SH-SY5Y (cell line): ENCODE results near the gene VAT1L.

Experiments used
- GATA2 ChIP-seq: IDR thresholded peaks from 2 replicates; pipeline ENCODE4 v1.6.1; 2011; ENCODE audit warnings: mild to moderate bottlenecking, low read depth, low read length
- GATA3 ChIP-seq: IDR thresholded peaks from 2 replicates; pipeline ENCODE4 v1.6.1; 2011; ENCODE audit warnings: low read depth, mild to moderate bottlenecking, low read length, moderate library complexity

VAT1L gene

GRCh38 chr16:77859493-77860232 is 71.3 kb downstream of the VAT1L start:
- TF ChIP-seq GATA2 (no peak), GATA3 (no peak)

DNA sequence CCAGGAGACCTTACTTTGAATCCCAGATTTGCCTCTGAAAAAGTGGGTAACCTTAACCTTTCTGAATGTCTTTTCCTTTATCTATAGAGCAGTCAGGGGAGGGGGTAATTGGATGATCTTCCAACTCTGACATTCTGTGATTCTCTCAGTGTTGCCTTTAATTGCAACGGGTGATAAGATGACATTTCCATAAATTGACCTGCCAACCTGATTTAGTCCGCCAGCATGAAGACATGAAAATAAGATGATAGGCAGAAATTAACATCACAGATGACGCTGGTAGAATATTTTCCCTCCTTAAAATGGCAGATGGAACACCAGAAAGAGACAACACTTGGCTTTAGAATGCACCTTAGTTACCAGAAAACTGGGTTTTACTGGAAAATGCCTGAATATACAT is 72.6 kb downstream of the VAT1L start:
- TF ChIP-seq GATA3 (no peak), GATA2 (no peak)

DNA sequence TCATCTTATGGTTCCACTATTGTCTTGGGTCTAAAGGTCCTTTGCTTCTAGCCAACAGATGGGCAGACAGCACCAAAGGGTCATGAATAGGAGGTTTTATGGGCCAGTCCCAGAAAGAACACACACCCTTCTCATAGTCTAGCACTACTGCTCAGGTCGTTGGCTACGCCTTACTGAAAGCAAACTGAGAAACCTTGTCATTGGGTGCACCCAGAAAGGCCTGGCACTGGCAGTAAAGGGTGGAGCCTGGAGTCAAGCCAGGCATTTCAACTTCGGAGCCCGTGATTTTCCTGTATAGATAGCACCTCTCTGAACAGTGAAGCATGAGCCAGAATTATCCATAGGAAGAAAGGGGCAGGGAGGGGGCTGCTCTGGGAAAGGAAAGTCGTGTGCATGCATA is 74.9 kb downstream of the VAT1L start:
- TF ChIP-seq GATA3: no peak
- no peak for TF ChIP-seq GATA2

GRCh38 chr16:77866752-77867151 is 78.4 kb downstream of the VAT1L start:
- TF ChIP-seq GATA3 (no peak), GATA2 (no peak)

- no peak for TF ChIP-seq GATA2
- TF ChIP-seq GATA3: no peak
Measured at GRCh38 chr16:77868052-77868451, 79.7 kb downstream of the VAT1L start.

DNA sequence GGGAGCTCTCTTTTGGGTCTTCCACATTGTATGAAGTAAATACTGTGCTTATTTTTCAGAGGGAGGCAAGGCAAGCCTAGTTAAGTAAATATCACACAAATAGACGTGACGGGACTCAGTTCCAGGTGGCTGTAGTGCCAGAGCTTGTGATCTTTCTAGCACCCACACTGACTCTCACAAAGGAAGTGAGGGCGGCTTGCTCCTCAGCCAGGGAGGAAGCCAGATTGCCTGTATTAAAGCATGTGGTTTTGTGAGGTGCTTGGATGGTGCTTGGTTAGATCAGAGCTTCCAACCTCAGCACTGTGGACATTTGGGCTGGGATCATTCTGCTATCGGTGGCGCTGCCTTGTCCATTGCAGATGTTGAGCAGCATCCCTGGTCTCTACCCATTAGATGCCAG is 80.1 kb downstream of the VAT1L start:
- TF ChIP-seq GATA2 (no peak), GATA3 (no peak)

DNA sequence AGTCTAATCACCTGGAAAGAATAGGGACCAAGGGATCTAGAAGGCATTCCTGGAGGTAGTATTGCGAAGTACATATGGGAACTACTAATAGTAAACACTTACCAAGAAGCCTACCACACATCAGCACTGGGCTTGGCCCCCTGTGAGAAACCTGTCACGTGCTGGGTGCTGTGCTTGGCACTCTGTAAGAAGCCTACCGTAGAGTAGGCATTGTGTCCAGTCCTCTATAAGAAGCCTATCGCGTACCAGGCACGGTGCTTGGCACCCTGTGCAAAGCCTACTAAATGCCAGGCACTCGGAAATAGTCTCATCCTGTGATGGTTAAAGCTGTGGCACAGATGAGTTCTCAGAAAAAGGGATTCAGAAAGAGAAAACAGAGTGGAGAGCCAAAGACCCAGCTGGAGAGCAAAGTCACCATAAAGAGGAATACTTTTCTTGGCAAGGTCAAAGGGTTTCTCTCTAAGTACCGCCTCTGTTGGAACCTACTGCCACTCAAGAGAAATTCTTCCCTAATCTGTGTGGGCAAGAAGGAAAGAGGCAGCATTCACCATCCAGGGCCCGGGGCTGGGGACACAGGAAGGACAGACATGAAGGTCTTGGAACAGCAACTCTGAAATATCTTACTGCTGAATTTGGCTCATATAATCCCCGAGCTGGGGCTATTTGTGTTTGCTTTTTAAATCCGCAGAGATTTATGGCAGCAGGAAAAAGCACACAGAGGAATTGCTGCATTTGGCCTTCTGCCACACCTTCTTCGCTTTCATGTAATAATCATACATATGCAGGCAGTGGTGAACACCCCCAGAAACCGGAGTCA is 81.8 kb downstream of the VAT1L start:
- TF ChIP-seq GATA2 (no peak), GATA3 (no peak)

GRCh38 chr16:77871932-77872331 is 83.6 kb downstream of the VAT1L start:
- TF ChIP-seq GATA2 (no peak), GATA3 (no peak)

DNA sequence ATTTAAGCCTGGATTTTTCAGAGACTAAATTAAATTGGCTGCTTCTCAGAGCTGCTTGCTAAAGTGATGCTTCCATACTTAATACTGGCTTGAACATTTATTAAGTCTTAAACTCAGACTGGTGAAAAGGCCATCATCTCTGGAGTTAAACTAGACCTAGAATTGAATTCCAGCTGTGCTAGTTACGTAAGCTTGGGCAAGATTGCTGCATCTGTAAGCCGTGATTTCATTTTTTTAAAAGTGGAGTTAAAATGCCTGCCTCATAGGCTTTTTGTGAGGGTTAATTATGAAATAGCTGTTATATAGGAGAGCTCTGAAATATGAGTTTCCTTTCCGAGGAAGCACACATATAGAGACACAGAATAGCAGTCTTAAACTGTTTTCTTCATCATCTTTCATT is 84.7 kb downstream of the VAT1L start:
- TF ChIP-seq GATA2: no peak
- no peak for TF ChIP-seq GATA3

DNA sequence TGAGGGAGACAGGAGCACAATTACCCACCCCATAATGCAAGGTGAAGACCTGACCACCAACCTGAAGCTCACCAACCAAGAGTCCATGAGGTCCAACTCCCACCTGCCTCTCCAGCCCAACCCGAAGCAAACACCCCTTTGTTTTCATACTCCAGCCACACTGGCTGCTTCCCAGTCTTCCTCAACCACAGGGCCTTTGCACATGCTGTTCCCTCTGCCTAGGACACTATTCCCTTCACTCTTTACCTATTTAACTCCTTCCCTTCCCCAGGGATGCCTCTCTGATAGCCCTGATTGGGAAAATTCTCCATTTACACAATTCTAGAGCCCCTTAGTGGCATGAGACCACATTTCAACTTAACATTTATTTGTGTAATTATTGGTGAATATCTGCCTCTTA is 86.0 kb downstream of the VAT1L start:
- TF ChIP-seq GATA2: no peak
- no peak for TF ChIP-seq GATA3

GRCh38 chr16:77876776-77877175 is 88.4 kb downstream of the VAT1L start:
- no peak for TF ChIP-seq GATA2
- TF ChIP-seq GATA3: no peak

DNA sequence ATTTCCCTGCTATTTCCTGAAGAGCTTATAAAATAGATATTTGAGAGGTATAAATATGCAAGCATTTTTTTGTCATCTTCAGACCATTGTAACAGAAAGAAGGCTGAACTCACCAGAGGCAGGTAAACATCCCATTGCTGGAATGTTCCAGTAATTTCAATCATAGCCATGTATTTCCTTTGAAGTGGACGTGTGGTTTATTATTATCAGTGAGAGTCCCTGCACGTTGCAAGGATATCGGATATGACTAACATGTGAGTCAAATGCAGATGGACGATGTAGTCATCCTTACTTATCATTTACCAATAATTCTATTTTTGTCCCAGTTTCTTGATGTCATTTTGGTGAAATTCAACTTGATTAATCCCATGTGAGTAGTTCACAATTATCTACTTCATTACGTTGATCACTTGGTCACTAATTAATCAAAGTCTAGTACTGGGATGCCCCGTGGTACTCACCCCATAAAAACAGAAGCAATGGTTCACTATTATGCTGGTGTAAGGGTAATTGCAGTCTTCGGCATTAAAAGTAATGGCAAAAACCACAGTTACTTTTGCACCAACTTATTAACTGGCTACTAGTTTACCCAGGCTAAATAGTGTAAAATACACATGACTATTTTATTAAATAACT is 89.5 kb downstream of the VAT1L start:
- TF ChIP-seq GATA2 (no peak), GATA3 (no peak)

- TF ChIP-seq GATA2 (no peak), GATA3 (no peak)
Measured at GRCh38 chr16:77881355-77882030, 93.1 kb downstream of the VAT1L start.

GRCh38 chr16:77882358-77882757 is 94.0 kb downstream of the VAT1L start:
- TF ChIP-seq GATA2 (no peak), GATA3 (no peak)
